ENCODE results near the gene NBEA.

GRCh38 chr13:35643625-35644024 is 701.6 kb downstream of the NBEA start:
- no peak for TF ChIP-seq POLR2A (IDR thresholded peaks at IDR 0.05)
- TF ChIP-seq CTCF (IDR thresholded peaks at IDR 0.05) = no peak

Measured in thyroid gland (tissue), 4 donors.